Measurements from ENCODE around the gene ADM2.

DNA sequence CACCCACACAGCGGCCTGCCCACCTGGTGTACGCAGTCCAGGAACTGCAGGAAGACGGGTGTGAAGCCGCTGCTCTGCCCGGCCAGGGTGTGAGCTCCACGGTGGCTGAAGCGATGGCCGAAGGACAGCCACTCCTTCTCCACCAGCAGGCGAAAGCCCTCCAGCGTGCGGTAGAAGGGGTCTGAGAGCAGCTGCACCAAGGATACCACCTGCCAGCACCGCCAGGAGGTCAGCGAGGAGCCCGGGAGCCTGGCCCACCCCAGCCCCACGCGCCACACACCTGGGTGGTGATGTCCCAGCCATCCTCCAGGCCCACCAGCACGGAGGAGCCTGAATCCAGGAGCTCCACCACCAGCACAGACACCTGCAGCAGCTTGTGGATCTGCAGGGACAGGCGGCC is 26.1 kb upstream of the ADM2 start:
- TF ChIP-seq, protein P1, sequence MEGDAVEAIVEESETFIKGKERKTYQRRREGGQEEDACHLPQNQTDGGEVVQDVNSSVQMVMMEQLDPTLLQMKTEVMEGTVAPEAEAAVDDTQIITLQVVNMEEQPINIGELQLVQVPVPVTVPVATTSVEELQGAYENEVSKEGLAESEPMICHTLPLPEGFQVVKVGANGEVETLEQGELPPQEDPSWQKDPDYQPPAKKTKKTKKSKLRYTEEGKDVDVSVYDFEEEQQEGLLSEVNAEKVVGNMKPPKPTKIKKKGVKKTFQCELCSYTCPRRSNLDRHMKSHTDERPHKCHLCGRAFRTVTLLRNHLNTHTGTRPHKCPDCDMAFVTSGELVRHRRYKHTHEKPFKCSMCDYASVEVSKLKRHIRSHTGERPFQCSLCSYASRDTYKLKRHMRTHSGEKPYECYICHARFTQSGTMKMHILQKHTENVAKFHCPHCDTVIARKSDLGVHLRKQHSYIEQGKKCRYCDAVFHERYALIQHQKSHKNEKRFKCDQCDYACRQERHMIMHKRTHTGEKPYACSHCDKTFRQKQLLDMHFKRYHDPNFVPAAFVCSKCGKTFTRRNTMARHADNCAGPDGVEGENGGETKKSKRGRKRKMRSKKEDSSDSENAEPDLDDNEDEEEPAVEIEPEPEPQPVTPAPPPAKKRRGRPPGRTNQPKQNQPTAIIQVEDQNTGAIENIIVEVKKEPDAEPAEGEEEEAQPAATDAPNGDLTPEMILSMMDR (IDR thresholded peaks at IDR 0.05) = no peak
- no peak for TF ChIP-seq POLR2A (IDR thresholded peaks at IDR 0.05)
- no peak for TF ChIP-seq POLR2AphosphoS5 (IDR thresholded peaks at IDR 0.05; ENCODE audit: insufficient read depth in 1 of 2, low read depth in 1 of 2)

Measured in vagina (tissue), 2 donors.